Breast epithelium (tissue), 3 donors: ENCODE data around the gene DCTN5.

Source experiments
- POLR2A ChIP-seq: fragments of 450-650 bp; IDR thresholded peaks from one replicate; pipeline ENCODE4 v1.6.1; 2016; ENCODE audit warnings: antibody characterized with exemption, mild to moderate bottlenecking, moderate library complexity
- TF ChIP-seq, protein P1 (sequence below), 3 donors: fragments of 450-650 bp; IDR thresholded peaks; one replicate each; pipeline ENCODE4 v1.5.1; 2016 to 2017; ENCODE audit warnings: antibody characterized with exemption in 3 of 3, mild to moderate bottlenecking in 3 of 3, moderate library complexity in 3 of 3

DNA sequence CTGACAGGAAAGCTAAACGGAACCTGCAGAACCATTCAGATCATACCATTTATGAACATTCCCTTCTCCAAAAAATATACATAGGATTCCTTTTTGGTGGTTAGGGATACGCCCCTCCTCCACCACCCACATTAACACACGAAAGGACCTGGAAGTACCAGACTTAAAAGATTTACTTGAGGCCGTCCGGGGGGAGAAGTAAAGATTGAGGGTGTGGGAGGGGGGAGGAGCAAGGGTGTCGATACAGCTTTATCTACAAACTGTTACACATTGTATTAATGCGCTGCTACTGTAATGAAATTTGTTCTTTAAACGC is 693 bp upstream of the DCTN5 start:
- no peak for TF ChIP-seq POLR2A
- TF ChIP-seq, protein P1, sequence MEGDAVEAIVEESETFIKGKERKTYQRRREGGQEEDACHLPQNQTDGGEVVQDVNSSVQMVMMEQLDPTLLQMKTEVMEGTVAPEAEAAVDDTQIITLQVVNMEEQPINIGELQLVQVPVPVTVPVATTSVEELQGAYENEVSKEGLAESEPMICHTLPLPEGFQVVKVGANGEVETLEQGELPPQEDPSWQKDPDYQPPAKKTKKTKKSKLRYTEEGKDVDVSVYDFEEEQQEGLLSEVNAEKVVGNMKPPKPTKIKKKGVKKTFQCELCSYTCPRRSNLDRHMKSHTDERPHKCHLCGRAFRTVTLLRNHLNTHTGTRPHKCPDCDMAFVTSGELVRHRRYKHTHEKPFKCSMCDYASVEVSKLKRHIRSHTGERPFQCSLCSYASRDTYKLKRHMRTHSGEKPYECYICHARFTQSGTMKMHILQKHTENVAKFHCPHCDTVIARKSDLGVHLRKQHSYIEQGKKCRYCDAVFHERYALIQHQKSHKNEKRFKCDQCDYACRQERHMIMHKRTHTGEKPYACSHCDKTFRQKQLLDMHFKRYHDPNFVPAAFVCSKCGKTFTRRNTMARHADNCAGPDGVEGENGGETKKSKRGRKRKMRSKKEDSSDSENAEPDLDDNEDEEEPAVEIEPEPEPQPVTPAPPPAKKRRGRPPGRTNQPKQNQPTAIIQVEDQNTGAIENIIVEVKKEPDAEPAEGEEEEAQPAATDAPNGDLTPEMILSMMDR (IDR thresholded peaks at IDR 0.05): no peak
